CD14-positive monocyte (primary cell): ENCODE data around the gene CYREN. TPM values are rescaled to one million over a fixed set of nuclear protein-coding genes. Genes with fewer than 3 reads are reported as not detected.

ENCODE experiments used
- DNase-seq, 3 donors: peaks; one replicate each; pipeline ENCODE4 v3.0.0-alpha.2; 2011 to 2022
- H2AFZ ChIP-seq: 2 replicates; pipeline ENCODE4 v1.6.0; 2012; ENCODE audit warnings: mild to moderate bottlenecking, low read depth, low read length, inconsistent platforms; ENCODE audit not compliant: insufficient read depth, poor library complexity, severe bottlenecking
- H3K27ac ChIP-seq, 2 donors: 1 replicate in 1 of 2; 2 replicates in 1 of 2; pipeline ENCODE4 v1.5.1; 2012 to 2013; ENCODE audit warnings: low read length in 2 of 2, control low read depth in 1 of 2, inconsistent platforms in 1 of 2, low read depth in 1 of 2, mild to moderate bottlenecking in 1 of 2
- H3K27me3 ChIP-seq, 2 donors: one replicate each; pipeline versions ENCODE4 v1.6.0 to v1.6.1; 2011 to 2013; ENCODE audit warnings: low read length in 2 of 2; ENCODE audit not compliant: control insufficient read depth in 2 of 2, insufficient read depth in 2 of 2
- H3K36me3 ChIP-seq, 2 donors: replicated peaks in 1 of 2; 1 replicate in 1 of 2; 2 replicates in 1 of 2; pipeline versions ENCODE4 v1.5.1 to v1.6.1; 2012 to 2013; ENCODE audit warnings: low read length in 2 of 2, control low read depth in 1 of 2, inconsistent platforms in 1 of 2, mild to moderate bottlenecking in 1 of 2; ENCODE audit not compliant: insufficient read depth in 2 of 2, control insufficient read depth in 1 of 2
- H3K4me1 ChIP-seq, 2 donors: 1 replicate in 1 of 2; 2 replicates in 1 of 2; pipeline versions ENCODE4 v1.5.1 to v1.6.1; 2012 to 2013; ENCODE audit warnings: low read length in 2 of 2, control low read depth in 1 of 2, inconsistent platforms in 1 of 2, mild to moderate bottlenecking in 1 of 2, moderate library complexity in 1 of 2; ENCODE audit not compliant: insufficient read depth in 2 of 2, control insufficient read depth in 1 of 2
- H3K4me2 ChIP-seq: replicated peaks from 2 replicates; pipeline ENCODE3; 2012; ENCODE audit warnings: low read length, moderate library complexity, mild to moderate bottlenecking; ENCODE audit not compliant: poor library complexity, severe bottlenecking; ENCODE audit errors: extremely low read depth
- H3K4me3 ChIP-seq, 3 experiments: fragments of 200-600 bp in 1 of 3; sonication (generic) in 1 of 3; replicated peaks in 1 of 3; 1 replicate in 2 of 3; 2 replicates in 1 of 3; pipeline ENCODE4 v1.5.1; 2011 to 2013; ENCODE audit warnings: low read length in 3 of 3, mild to moderate bottlenecking in 3 of 3, control low read depth in 2 of 3, low read depth in 2 of 3, inconsistent platforms in 1 of 3, moderate library complexity in 1 of 3
- H3K79me2 ChIP-seq: 2 replicates; pipeline ENCODE4 v1.6.0; 2012; ENCODE audit warnings: mild to moderate bottlenecking, control low read depth, inconsistent platforms, low read length, moderate library complexity; ENCODE audit not compliant: insufficient read depth
- H3K9ac ChIP-seq: 2 replicates; pipeline ENCODE4 v1.6.0; 2017; ENCODE audit warnings: low read length, mild to moderate bottlenecking; ENCODE audit not compliant: insufficient read depth, poor library complexity, severe bottlenecking
- H3K9me3 ChIP-seq, 2 donors: replicated peaks in 1 of 2; 1 replicate in 1 of 2; 2 replicates in 1 of 2; pipeline versions ENCODE4 v1.5.1 to v1.6.1; 2012 to 2013; ENCODE audit warnings: low read length in 2 of 2, control low read depth in 1 of 2; ENCODE audit not compliant: control insufficient read depth in 1 of 2, insufficient read depth in 1 of 2
- H4K20me1 ChIP-seq: 2 replicates; pipeline ENCODE4 v1.6.0; 2012; ENCODE audit warnings: mild to moderate bottlenecking, low read length, control low read depth, moderate library complexity; ENCODE audit not compliant: insufficient read depth
- H3K27ac Mint-ChIP-seq, 7 donors: one replicate each; pipeline ENCODE4 v1.8.0; 2020; ENCODE audit warnings: mild to moderate bottlenecking in 7 of 7, mixed read lengths in 7 of 7, moderate library complexity in 6 of 7, inconsistent platforms in 2 of 7
- H3K27me3 Mint-ChIP-seq, 3 donors: one replicate each; pipeline ENCODE4 v1.8.0; 2021 to 2022; ENCODE audit warnings: low read depth in 3 of 3, mild to moderate bottlenecking in 3 of 3, mixed read lengths in 3 of 3, moderate library complexity in 3 of 3, inconsistent platforms in 1 of 3
- H3K36me3 Mint-ChIP-seq, 2 donors: one replicate each; pipeline ENCODE4 v1.8.0; 2020; ENCODE audit warnings: mixed read lengths in 2 of 2, inconsistent platforms in 1 of 2, mild to moderate bottlenecking in 1 of 2
- H3K4me1 Mint-ChIP-seq: one replicate; pipeline ENCODE4 v1.8.0; 2020; ENCODE audit warnings: mild to moderate bottlenecking, mixed read lengths
- H3K4me3 Mint-ChIP-seq, 2 donors: one replicate each; pipeline ENCODE4 v1.8.0; 2020; ENCODE audit warnings: mild to moderate bottlenecking in 2 of 2, mixed read lengths in 2 of 2, moderate library complexity in 1 of 2
- H3K9me3 Mint-ChIP-seq, 7 donors: one replicate each; pipeline ENCODE4 v1.8.0; 2020 to 2022; ENCODE audit warnings: mixed read lengths in 7 of 7, mild to moderate bottlenecking in 6 of 7, moderate library complexity in 6 of 7, inconsistent platforms in 2 of 7
- CTCF ChIP-seq: fragments of 200-600 bp; IDR thresholded peaks from one replicate; pipeline ENCODE4 v1.8.0; 2022; ENCODE audit warnings: antibody characterized with exemption, mild to moderate bottlenecking
- WGBS: methylation state at CpG from one replicate; pipeline ENCODE4 v1.1.5; 2013; ENCODE audit warnings: missing lambda C conversion rate; ENCODE audit not compliant: insufficient coverage; 5-methylcytosine and 5-hydroxymethylcytosine counted together
- intact Hi-C, 2 donors: fragments of 100-400 bp; cut with micrococcal nuclease; formaldehyde crosslinking; loops; one replicate each; pipeline versions ENCODE4 v1.15.0 to v1.15.1; 2023
- polyA plus RNA-seq, 3 donors: library from polyadenylated mRNA; depleted of rRNA in 1 of 3; unstranded in 2 of 3; stranded (reverse) in 1 of 3; fragments of 300-500 nt in 2 of 3; fragments of >200 nt in 1 of 3; fragmentation: Illumina TruSeq in 2 of 3; gene quantifications; 1 replicate in 2 of 3; 2 replicates in 1 of 3; pipeline ENCODE4 v1.2.3, GENCODE V29; 2012 to 2021

The CYREN gene
- polyA plus RNA-seq, 3 donors: 20.6 to 47.4 (median 40.1) TPM

GRCh38 chr7:135168489-135169140 is 1.9 kb downstream of the CYREN start:
- Mint-ChIP-seq H3K36me3 (peaks cover 51% of the 10 kb centered on the region in 2 donors), H3K9me3 (peaks cover 0 to under 1% (median 0%) of the 10 kb centered on the region in 7 donors), H3K4me3 (peak overlapping the region; percentile 85 to 90), H3K27ac (peak overlapping the region; percentile 54 to 98 (median 95)), H3K4me1 (peaks cover 65% of the 10 kb centered on the region), H3K27me3 (peaks cover 0 to 2% (median 1%) of the 10 kb centered on the region in 3 donors)
- intact Hi-C loops: loop anchor here in 1 of 2 donors (2.0 to 10.0 kb wide), 3 partner anchors 18 to 181 kb away; partner anchors contain the start of gene AGBL3
- no peak for TF ChIP-seq CTCF
- Histone ChIP-seq H3K27me3 (no peaks in the 10 kb centered on the region), H3K79me2 (peaks cover 59% of the 10 kb centered on the region), H2AFZ (no peak overlapping the region), H3K36me3 (peaks cover 33 to 38% of the 10 kb centered on the region in 2 donors), H4K20me1 (peaks cover 43% of the 10 kb centered on the region), H3K9me3 (no peaks in the 10 kb centered on the region), H3K9ac (no peak overlapping the region), H3K4me1 (peaks cover 51 to 74% of the 10 kb centered on the region in 2 donors), H3K4me3 (peak overlapping the region in 1 of 3 experiments; percentile 88), H3K4me2 (peak overlapping the region; percentile 93), H3K27ac (peak overlapping the region; percentile 95 to 96)
- 94% methylated on average over 11 of the region's 13 CpGs for WGBS
- no peak for DNase-seq

GRCh38 chr7:135168001-135168400 is 2.5 kb downstream of the CYREN start:
- H3K4me1 Mint-ChIP-seq: peaks cover 65% of the 10 kb centered on the region
- peak overlapping the region; percentile 49 to 90 for H3K4me3 Mint-ChIP-seq
- intact Hi-C loops: loop anchor here in 1 of 2 donors (2.0 to 10.0 kb wide), 3 partner anchors 17 to 181 kb away; partner anchors contain the start of gene AGBL3
- TF ChIP-seq CTCF: no peak
- no peaks in the 10 kb centered on the region for H3K27me3 ChIP-seq
- H2AFZ ChIP-seq: no peak overlapping the region
- 0% methylated on average over 1 of the region's 9 CpGs for WGBS
- H3K9ac ChIP-seq: peak overlapping the region; percentile 48
- H3K4me1 ChIP-seq: peaks cover 51 to 74% of the 10 kb centered on the region in 2 donors
- H3K4me2 ChIP-seq: peak overlapping the region; percentile 93
- peaks cover 33 to 42% of the 10 kb centered on the region in 2 donors for H3K36me3 ChIP-seq
- peaks cover 0 to 2% (median 1%) of the 10 kb centered on the region in 3 donors for H3K27me3 Mint-ChIP-seq
- peaks cover 52% of the 10 kb centered on the region in 2 donors for H3K36me3 Mint-ChIP-seq
- H3K79me2 ChIP-seq: peaks cover 60% of the 10 kb centered on the region
- H4K20me1 ChIP-seq: peaks cover 43% of the 10 kb centered on the region
- H3K4me3 ChIP-seq: peak overlapping the region in 1 of 3 experiments; percentile 88
- no peaks in the 10 kb centered on the region for H3K9me3 ChIP-seq
- DNase-seq: peak; percentile 70 to 79 (median 73)
- peaks cover 0 to 4% (median 0%) of the 10 kb centered on the region in 7 donors for H3K9me3 Mint-ChIP-seq
- peak overlapping the region; percentile 61 to 96 for H3K27ac ChIP-seq
- peak overlapping the region; percentile 84 to 98 (median 95) for H3K27ac Mint-ChIP-seq
